GF-D8 (cell line): ENCODE measurements around the gene RAMP2.
"Not testable (repeated sequence)": the region's sequence is repeated elsewhere in the genome, so short reads cannot be mapped to it uniquely, and the experiment has no call there.

ENCODE experiments used
- DNase-seq: peaks from one replicate; lab custom pipeline; 2025; lab: John Stamatoyannopoulos, UW

The RAMP2 gene

DNA sequence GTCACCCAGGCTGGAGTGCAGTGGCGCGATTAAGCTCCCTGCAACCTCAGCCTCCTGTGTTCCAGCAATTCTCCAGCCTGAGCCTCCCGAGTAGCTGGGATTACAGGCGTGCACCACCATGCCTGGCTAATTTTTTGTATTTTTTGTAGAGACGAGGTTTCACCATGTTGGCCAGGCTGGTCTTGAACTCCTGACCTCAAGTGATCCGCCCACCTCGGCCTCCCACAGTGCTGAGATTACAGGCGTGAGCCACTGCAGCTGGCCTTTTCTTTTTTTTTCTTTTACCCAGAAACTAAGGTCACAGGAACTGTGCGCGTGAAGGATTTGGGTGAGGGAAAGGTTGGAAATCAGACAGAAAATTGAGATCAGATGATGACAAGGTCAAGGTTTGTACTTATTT lies 8.9 kb downstream of the RAMP2 start:
- not testable (repeated sequence) for DNase-seq

DNA sequence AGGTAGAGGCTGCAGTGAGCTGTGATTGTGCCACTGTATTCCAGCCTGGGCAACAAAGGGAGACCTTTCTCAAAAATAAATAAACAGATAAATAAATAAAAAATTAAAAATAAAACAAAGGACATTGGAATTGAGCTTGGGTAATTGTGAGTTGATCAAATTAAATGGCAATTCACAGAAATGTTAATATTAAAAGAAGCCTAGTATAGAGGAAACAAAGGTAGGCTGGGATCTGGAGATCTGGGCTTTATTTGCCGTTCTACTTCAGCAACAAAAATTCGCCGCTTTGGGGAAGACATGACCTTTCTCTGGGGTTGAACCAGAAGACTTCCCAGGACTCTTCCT lies 11.9 kb downstream of the RAMP2 start:
- no peak for DNase-seq

DNA sequence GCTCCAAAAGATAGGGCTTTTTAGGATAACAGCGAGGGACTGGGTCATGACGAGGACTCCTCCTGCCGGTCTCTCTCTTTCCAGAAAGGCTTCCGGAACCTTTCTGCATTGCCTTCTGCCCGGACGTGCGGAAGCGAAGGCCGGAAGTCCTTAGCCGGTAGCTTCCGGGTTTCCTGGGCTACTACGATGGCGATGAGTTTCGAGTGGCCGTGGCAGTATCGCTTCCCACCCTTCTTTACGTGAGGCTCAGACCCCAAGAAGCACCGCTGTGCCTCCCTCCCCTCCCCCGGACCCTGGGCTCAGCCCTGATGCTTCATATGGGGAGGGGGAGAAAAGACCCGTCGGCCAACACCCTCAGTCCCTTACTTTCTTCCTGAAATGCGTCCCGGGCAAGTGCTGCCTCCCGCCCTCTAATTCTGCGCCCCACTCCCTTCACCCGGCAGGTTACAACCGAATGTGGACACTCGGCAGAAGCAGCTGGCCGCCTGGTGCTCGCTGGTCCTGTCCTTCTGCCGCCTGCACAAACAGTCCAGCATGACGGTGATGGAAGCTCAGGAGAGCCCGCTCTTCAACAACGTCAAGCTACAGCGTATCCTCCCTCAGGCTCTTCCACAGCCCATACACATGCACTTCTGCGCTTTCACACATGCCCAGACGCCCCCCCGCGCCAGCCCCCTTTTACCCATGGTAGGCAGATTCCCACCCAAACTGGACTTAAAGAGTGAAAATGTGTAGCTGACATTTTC lies 12.4 kb downstream of the RAMP2 start, which contains the start of gene VPS25:
Gene VPS25 (plus strand): TSS at position 160 of the 746 bp plus-strand sequence. CDS start 27 bp downstream, at position 187.
- DNase-seq, result peak; percentile 44

DNA sequence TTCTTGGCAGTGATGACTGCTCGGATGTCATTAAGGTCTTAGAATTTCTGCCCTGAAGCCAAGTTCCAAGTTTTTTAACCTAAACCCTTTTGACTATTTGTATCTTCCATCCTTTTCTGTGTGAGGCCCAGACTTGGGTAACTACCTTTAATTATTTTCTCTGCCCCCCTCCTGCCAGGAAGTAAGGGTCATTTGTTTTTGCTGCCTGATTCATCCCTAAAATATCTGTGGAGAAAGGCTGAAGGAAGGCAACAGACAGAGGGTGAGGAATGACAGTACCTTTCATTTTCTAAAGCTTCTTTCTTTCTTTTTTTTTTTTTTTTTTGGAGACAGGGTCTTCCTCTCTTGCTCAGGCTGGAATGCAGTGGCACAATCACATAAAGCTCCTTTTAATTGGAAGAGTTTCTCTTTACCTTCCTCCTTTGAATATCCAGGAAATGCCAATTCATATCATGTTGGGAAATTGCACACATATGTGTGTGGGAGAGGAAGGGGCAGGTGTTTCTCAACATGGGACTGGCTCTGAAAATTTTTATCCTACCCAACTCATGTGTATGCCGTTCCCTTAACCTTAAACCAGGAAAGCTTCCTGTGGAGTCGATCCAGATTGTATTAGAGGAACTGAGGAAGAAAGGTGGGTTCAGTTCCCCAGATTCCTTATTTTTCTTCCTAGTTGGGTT lies 13.2 kb downstream of the RAMP2 start:
- peak; percentile 23 for DNase-seq

DNA sequence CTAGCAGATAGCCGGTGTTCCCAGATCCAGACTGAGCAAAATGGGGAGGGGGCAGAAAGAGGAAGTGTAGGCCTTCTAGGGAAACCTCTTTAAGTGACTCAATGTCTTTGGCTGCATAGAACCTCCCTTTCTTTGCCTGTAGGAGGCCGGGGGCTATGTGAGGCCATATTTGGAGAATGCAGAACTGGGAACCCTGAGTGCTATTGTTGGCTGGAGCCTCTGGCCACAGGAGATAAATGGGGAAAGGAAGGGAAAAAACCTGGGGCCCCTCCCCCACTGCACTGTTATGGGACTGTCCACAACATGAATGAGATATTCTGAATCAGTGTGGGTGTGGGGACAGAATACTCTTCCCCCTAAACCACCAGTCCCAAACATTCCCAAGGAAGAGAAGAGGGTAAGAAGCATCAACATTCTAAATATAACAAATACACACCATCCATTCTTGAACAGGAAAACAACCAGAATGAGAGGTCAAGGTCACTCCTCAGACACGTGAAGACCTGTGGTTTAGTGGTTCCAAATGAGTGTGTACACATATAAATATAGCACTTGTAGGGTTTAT lies 14.6 kb downstream of the RAMP2 start:
- no peak for DNase-seq

DNA sequence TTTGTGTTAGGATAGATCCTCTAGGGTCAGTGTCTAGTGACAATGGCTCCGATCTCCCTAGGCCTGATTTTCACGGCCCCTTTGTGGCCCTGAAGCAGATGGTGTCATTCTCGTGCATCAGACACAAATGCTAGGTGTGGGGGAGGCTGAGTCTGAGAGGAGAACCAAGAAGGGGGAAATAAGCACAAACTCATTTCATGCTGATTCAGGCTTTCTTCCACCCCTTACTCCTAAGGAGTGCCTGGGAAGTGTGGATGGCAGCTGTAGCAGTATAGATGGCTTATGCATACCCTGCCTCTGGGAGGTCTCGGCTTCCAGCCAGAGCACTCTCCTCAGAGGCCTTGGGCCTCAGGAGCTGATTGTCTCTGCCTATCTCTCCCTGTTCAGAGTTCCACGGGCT lies 17.5 kb downstream of the RAMP2 start:
- DNase-seq, result no peak

DNA sequence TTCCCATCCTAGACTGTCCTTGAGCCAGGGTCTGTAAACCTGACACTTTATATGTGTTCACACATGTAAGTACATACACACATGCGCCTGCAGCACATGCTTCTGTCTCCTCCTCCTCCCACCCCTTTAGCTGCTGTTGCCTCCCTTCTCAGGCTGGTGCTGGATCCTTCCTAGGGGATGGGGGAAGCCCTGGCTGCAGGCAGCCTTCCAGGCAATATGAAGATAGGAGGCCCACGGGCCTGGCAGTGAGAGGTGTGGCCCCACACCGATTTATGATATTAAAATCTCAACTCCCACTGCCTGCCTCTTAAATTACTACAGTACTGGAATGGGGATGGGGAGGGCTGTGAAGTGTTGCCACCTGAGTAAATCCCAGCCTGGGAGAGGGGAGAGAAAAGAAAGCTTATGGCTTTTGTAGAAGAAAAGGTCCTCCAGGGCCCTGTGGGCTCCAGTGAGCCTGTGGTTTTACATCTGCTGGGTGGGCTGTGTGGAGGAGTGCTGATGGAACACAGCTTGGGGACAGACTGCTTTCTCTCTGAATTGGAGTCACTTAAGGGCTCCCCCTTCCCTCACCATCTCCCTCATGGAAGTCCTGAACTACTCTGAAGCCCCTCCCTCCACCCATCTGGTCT lies 18.4 kb downstream of the RAMP2 start:
- no peak for DNase-seq

DNA sequence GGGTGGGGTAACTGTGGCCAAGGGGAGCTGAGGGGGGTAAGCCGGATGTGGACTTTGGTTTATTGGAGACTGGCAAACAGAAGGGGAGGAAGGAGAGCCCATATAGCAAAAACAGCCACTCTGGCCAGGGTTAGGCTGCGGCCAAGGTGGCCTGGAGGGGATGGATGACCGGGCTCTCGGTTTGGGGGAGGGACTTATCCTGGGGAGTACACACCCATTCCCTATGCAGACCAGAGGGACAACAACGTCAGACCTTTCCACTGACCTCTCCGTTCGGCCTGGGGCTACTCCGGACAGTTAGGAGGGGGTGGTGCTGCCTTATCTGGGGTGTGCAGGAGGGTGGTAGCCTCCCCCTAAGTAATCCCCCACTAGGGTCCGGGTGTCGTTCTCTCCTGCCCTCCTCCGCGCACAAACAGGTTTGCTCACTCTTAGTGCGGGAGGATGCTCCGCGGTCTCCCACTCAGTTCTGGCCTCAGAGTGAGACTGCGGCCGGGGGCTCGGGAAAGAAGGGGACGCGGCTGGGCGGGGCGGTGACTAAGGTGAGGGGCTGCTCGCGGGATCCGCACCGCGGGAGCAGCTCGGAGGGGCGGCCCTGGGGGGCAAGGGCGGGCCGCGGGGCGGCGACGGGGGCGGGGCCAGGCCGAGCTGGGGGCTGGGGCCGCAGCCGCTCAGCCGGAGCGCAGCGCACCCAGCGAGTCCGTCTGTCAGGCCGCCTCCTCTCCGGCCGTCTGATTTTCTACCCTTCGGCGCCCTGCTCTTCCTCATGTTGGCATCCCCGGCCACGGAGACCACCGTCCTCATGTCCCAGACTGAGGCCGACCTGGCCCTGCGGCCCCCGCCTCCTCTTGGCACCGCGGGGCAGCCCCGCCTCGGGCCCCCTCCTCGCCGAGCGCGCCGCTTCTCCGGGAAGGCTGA lies 19.2 kb downstream of the RAMP2 start, which contains the start of gene WNK4:
Gene WNK4 (plus strand): TSS at position 675 of the 915 bp plus-strand sequence. CDS start 89 bp downstream, at position 764.
- DNase-seq, result no peak

DNA sequence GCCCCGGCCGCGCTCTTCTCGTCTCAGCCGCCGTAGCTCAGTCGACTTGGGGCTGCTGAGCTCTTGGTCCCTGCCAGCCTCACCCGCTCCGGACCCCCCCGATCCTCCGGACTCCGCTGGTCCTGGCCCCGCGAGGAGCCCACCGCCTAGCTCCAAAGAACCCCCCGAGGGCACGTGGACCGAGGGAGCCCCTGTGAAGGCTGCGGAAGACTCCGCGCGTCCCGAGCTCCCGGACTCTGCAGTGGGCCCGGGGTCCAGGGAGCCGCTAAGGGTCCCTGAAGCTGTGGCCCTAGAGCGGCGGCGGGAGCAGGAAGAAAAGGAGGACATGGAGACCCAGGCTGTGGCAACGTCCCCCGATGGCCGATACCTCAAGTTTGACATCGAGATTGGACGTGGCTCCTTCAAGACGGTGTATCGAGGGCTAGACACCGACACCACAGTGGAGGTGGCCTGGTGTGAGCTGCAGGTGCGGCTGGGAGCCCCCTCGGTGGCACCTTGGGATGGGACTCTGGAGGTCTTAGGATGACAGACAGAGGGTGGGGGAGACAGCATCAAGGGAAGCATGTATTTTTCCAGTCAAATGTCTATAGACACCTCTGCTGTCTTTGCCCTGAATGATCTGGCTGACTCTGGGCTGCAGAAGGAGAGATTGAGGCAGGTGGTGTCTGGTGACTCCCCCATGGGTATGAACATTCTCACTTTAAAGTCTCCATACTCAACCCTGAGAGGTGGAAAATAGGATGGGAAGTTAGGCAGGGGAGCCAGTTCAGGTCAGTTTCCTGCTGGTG lies 20.0 kb downstream of the RAMP2 start:
- DNase-seq, result no peak

DNA sequence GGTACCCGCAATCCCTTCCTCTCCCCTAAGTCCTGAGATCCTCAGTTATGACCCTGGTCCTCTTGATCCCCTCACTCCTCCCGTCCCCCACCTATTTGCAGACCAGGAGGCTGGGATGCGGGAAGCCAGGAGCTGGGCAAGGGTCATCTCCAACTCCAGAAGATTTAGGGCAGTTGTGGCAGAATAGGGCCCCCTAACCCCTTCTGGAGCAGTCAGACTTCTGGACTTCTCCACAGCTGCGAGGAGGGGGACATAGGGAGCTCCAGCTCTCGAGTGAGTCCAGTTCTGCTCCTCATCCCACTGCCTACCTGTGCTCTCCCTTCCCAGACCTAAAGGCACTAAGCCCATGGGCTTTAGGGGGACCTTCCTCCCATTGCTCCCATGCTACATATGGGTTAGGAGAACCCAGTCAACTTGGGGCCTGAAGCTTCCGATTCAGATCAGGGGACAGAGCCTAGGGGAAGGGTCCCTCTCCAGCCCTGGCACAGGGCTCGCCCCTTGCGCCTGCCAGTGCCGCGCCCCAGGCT lies 20.7 kb downstream of the RAMP2 start:
- DNase-seq, result no peak

DNA sequence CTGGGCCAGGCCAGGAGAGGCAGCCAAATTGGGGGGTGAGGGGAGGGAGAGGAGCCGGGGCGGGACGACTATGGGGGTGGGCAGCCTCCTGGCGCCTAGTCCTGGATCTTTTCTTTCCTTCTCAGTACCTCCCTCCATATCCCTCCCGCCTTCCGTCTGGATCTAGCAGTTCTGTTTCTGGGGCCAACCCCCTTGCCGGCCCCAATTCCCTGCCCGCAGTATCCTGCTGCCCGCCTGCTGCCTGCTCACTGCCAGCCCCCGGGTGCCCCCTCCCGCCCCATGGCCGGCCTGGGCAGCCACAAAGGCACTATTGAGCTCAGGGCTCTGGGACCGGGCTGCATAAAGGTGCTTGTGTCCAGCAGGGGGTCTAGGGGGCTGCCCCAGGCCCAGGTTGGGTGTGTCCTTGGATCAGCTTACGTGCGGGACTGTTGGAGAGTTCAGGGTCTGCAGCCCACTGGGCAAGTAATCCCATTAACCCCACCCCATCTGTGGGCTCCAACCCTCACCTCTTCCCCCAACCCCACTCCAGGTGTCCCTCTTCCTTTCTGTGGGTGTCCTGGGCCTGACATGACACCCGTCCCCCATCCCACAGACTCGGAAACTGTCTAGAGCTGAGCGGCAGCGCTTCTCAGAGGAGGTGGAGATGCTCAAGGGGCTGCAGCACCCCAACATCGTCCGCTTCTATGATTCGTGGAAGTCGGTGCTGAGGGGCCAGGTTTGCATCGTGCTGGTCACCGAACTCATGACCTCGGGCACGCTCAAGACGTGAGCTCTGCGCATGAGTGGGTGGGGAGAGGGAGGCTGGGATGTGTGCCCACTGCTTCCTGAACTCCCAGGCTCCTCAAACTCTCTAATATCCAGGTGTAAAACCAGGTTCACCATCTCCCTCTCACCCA lies 21.4 kb downstream of the RAMP2 start:
- no peak for DNase-seq

DNA sequence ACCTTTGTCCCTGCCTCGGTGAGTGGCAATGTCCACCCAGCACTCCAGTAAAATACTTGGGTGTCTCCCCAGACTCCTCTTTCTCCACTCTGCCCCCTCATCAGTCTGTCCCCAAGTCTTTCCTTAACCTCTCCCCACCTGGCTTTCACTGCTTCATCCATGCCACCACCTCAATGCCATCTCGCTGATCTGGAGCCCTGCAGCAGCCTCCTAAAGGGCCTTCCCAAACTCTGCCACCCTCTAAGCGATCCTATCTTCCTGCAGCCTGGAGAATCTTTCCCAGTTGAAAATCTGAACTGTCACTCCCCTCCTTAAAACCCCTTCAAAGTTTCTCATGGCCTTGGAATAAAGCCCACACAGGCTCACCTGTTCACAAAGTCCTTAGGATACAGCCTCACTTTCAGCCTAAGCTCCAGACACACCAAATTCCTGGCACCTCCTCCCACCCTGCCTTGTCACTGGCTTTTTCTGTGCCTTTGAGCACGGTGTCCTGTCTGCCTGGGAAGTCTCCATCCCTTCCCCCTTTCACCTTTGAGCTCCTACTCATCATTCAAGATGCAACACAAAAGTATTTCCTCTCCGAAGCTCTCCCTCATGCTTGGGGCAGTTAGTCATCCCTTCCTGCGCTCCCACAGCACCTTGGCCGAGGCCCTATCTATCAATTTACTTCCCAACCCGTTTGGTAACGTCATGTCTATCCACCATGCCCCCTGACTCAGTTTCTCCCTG lies 22.2 kb downstream of the RAMP2 start:
- DNase-seq, result no peak

DNA sequence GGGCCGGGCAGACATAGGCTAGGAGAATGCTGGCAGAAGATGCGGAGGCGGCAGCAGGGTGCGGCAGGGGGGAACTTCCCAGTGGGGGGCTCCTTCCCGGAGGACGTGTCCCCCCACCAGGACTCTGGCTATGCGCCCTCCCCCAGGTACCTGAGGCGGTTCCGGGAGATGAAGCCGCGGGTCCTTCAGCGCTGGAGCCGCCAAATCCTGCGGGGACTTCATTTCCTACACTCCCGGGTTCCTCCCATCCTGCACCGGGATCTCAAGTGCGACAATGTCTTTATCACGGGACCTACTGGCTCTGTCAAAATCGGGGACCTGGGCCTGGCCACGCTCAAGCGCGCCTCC lies 22.7 kb downstream of the RAMP2 start:
- DNase-seq, result no peak

DNA sequence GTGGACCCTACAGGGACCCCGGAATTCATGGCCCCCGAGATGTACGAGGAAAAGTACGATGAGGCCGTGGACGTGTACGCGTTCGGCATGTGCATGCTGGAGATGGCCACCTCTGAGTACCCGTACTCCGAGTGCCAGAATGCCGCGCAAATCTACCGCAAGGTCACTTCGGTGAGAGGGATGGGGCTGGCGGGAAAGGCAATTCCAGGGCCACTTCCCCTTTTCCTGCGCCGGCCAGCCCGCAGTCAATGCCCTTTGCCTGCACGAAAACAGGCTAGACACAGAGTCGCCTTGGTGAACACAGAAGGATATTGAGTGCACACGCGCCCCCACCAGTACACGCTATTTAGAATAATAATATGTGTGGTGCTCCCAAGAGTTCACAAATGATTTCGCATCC lies 23.4 kb downstream of the RAMP2 start:
- DNase-seq, result no peak

DNA sequence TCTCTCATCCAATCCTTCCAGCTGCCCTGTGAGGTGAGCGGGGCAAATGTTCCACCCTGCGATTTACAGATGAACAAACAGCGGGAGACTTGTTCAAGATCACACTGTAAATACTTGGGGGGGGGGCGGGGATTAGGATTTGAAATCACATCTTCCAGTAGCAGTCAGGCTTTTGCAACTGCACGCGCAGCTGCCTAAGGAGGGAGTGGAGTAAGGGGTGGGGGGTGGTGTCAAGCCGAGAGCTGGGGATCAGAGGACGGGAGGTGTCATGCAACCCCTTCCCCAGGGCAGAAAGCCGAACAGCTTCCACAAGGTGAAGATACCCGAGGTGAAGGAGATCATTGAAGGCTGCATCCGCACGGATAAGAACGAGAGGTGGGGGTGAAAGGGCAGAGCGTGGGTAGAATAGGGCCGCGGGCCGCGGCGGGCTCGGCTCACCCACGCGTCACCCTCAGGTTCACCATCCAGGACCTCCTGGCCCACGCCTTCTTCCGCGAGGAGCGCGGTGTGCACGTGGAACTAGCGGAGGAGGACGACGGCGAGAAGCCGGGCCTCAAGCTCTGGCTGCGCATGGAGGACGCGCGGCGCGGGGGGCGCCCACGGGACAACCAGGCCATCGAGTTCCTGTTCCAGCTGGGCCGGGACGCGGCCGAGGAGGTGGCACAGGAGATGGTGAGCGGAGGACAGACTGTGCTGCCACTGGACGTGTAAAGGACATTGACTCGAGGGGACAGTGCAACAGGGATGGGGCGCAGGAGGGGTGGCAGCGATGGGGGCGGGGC lies 24.0 kb downstream of the RAMP2 start:
- no peak for DNase-seq

DNA sequence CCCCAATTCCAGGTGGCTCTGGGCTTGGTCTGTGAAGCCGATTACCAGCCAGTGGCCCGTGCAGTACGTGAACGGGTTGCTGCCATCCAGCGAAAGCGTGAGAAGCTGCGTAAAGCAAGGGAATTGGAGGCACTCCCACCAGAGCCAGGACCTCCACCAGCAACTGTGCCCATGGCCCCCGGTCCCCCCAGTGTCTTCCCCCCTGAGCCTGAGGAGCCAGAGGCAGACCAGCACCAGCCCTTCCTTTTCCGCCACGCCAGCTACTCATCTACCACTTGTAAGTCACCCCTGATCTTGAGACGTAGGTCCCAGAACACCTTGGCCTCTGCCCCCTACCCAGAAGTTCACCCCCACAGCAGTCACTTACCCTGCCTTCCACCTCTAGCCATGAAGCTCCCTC lies 26.2 kb downstream of the RAMP2 start:
- no peak for DNase-seq

DNA sequence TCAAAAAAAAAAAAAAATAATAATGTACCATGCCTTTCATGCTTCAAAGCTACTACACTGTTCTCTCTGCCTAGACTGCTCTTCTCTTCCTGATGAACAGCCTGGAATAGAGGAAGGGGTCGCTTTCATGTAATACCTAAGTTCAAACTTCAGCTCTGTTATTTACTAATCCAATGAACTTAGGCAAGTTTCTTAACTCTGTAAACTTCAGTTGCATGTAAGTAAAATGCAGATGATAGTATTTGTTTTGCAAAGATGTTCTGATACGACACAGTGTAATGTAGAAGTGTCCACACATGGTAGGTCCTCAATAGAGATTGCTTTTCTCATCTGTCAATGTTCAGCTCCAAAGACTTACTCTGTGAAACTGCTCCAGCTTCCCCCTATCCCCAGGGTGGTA lies 30.9 kb downstream of the RAMP2 start:
- DNase-seq, result no peak

DNA sequence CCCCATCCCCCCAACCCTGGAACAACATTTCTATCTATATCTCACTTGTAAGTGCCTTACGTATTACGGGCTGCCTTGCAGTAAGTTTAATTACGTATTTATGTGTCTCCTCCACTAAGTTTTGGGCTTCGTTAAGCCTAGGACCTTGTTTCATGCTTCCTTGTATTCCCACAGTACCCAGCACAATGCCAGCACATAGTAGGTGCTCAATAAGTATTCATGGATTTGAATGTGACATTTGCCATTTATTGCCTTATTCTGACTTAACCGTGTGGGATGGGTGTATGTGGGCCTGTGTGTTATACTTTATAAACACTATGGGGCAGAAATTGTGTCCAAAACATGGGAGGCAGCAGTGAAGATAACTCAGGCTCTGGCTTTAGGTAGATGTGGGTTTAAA lies 31.5 kb downstream of the RAMP2 start:
- no peak for DNase-seq
